B cell (primary cell): ENCODE measurements around the gene ADD3. TPM values are rescaled to one million over a fixed set of nuclear protein-coding genes. Genes with fewer than 3 reads are reported as not detected.

Source experiments
- ATAC-seq: fragments of 200-7000 bp; cut with Tn5 transposase; one replicate; pipeline ENCODE4 v1.10.0; 2021; ENCODE audit warnings: low read depth, mild to moderate bottlenecking, moderate number of reproducible peaks, moderate library complexity
- CTCF ChIA-PET: fragments of 350-600 bp; sonication (Branson Sonifier 250); formaldehyde crosslinking; loops from one replicate; lab custom pipeline; 2021; ENCODE audit warnings: antibody characterized with exemption, inconsistent platforms; lab: Charles Lee
- POLR2A ChIA-PET: fragments of 350-600 bp; sonication (Branson Sonifier 250); formaldehyde crosslinking; loops from one replicate; lab custom pipeline; 2021; ENCODE audit warnings: antibody characterized with exemption; lab: Charles Lee
- DNase-seq: peaks from one replicate; pipeline ENCODE4 v3.0.0; 2013
- H2AFZ ChIP-seq: 2 replicates; pipeline ENCODE4 v1.6.1; 2012; ENCODE audit warnings: mild to moderate bottlenecking, low read depth, low read length; ENCODE audit not compliant: insufficient read depth, poor library complexity, severe bottlenecking
- H3K27ac ChIP-seq, 2 donors: 1 replicate in 1 of 2; 2 replicates in 1 of 2; pipeline ENCODE4 v1.5.1; 2012 to 2013; ENCODE audit warnings: low read length in 2 of 2, mild to moderate bottlenecking in 2 of 2, moderate library complexity in 1 of 2
- H3K27me3 ChIP-seq, 4 experiments: fragments of 200-600 bp in 1 of 4; sonication (generic) in 1 of 4; replicated peaks in 1 of 4; 1 replicate in 2 of 4; 2 replicates in 2 of 4; pipeline versions ENCODE4 v1.6.1 to v1.7.0; 2013 to 2016; ENCODE audit warnings: low read length in 3 of 4, mild to moderate bottlenecking in 2 of 4, mixed read lengths in 1 of 4, moderate library complexity in 1 of 4; ENCODE audit not compliant: insufficient read depth in 4 of 4, control insufficient read depth in 3 of 4; ENCODE audit errors: control extremely low read depth in 1 of 4
- H3K36me3 ChIP-seq, 2 experiments: replicated peaks in 1 of 2; 1 replicate in 1 of 2; 2 replicates in 1 of 2; pipeline versions ENCODE4 v1.6.1 to v1.7.1; 2013; ENCODE audit warnings: low read length in 1 of 2; ENCODE audit not compliant: insufficient read depth in 2 of 2, control insufficient read depth in 1 of 2; ENCODE audit errors: control extremely low read depth in 1 of 2, extremely low read depth in 1 of 2
- H3K4me1 ChIP-seq, 2 donors: fragments of 200-600 bp in 1 of 2; sonication (generic) in 1 of 2; 1 replicate in 1 of 2; 2 replicates in 1 of 2; pipeline versions ENCODE4 v1.5.1 to v1.6.1; 2013 to 2017; ENCODE audit warnings: low read length in 2 of 2; ENCODE audit not compliant: control insufficient read depth in 2 of 2, insufficient read depth in 2 of 2
- H3K4me2 ChIP-seq: replicated peaks from 2 replicates; pipeline ENCODE3; 2012; ENCODE audit warnings: mild to moderate bottlenecking, low read depth, low read length; ENCODE audit not compliant: poor library complexity, severe bottlenecking
- H3K4me3 ChIP-seq, 5 experiments: fragments of 200-600 bp in 1 of 5; sonication (generic) in 1 of 5; 1 replicate in 3 of 5; 2 replicates in 2 of 5; pipeline versions ENCODE4 v1.5.1 to v1.7.0; 2011 to 2016; ENCODE audit warnings: low read length in 4 of 5, mild to moderate bottlenecking in 4 of 5, low read depth in 2 of 5, control low read depth in 1 of 5, moderate library complexity in 1 of 5; ENCODE audit not compliant: insufficient read depth in 1 of 5; ENCODE audit errors: control extremely low read depth in 1 of 5, extremely low read depth in 1 of 5
- H3K79me2 ChIP-seq: fragments of 200-600 bp; sonication (generic); one replicate; pipeline ENCODE4 v1.6.0; 2016; ENCODE audit warnings: low read length; ENCODE audit not compliant: control insufficient read depth, insufficient read depth
- H3K9ac ChIP-seq: fragments of 200-600 bp; sonication (generic); 2 replicates; pipeline ENCODE4 v1.6.1; 2017; ENCODE audit warnings: mild to moderate bottlenecking, low read length, moderate library complexity
- H3K9me3 ChIP-seq, 3 donors: one replicate each; pipeline versions ENCODE4 v1.6.1 to v1.7.1; 2013; ENCODE audit warnings: low read length in 2 of 3; ENCODE audit not compliant: control insufficient read depth in 2 of 3, insufficient read depth in 1 of 3; ENCODE audit errors: control extremely low read depth in 1 of 3
- H4K20me1 ChIP-seq: 2 replicates; pipeline ENCODE4 v1.6.0; 2012; ENCODE audit warnings: mild to moderate bottlenecking, low read length; ENCODE audit not compliant: insufficient read depth, control insufficient read depth, poor library complexity, severe bottlenecking
- H3K27ac Mint-ChIP-seq: one replicate; pipeline ENCODE4 v1.8.0; 2021; ENCODE audit warnings: mixed read lengths
- H3K27me3 Mint-ChIP-seq: one replicate; pipeline ENCODE4 v1.8.0; 2021; ENCODE audit warnings: mixed read lengths
- H3K4me1 Mint-ChIP-seq: one replicate; pipeline ENCODE4 v1.8.0; 2021; ENCODE audit warnings: mixed read lengths
- H3K4me3 Mint-ChIP-seq: one replicate; pipeline ENCODE4 v1.8.0; 2021; ENCODE audit warnings: mixed read lengths
- H3K9me3 Mint-ChIP-seq: one replicate; pipeline ENCODE4 v1.8.0; 2022; ENCODE audit warnings: mixed read lengths; ENCODE audit not compliant: insufficient read depth
- EZH2 ChIP-seq: IDR thresholded peaks from 2 replicates; pipeline ENCODE4 v1.6.1; 2012; ENCODE audit warnings: borderline replicate concordance, low read depth, mild to moderate bottlenecking, moderate library complexity, low read length; ENCODE audit not compliant: insufficient read depth, poor library complexity, severe bottlenecking
- WGBS: methylation state at CpG from one replicate; pipeline ENCODE4 v1.1.5; 2013; ENCODE audit warnings: missing lambda C conversion rate; ENCODE audit not compliant: insufficient coverage; 5-methylcytosine and 5-hydroxymethylcytosine counted together
- intact Hi-C: fragments of 100-400 bp; cut with micrococcal nuclease; formaldehyde crosslinking; loops from one replicate; pipeline ENCODE4 v1.10.0; 2022
- polyA plus RNA-seq: library from polyadenylated mRNA; depleted of rRNA; stranded (reverse); fragments of >200 nt; gene quantifications from 2 replicates; pipeline ENCODE4 v1.2.3, GENCODE V29; 2012
- total RNA-seq, 2 donors: library from RNA; stranded (reverse); fragments of 120-200 nt in 1 of 2; gene quantifications; 1 replicate in 1 of 2; 2 replicates in 1 of 2; pipeline versions ENCODE4 v1.2.3 to v1.2.4, GENCODE V29; 2013 to 2022
- TF ChIP-seq, protein P1 (sequence below): fragments of 200-600 bp; IDR thresholded peaks from one replicate; pipeline ENCODE4 v1.8.0; 2022; ENCODE audit warnings: antibody characterized with exemption, mild to moderate bottlenecking

ADD3 gene
- total and polyA plus RNA-seq, 2 donors (not counting 1 experiment from before 2014, with no cell fraction given): 156 to 185 TPM

DNA sequence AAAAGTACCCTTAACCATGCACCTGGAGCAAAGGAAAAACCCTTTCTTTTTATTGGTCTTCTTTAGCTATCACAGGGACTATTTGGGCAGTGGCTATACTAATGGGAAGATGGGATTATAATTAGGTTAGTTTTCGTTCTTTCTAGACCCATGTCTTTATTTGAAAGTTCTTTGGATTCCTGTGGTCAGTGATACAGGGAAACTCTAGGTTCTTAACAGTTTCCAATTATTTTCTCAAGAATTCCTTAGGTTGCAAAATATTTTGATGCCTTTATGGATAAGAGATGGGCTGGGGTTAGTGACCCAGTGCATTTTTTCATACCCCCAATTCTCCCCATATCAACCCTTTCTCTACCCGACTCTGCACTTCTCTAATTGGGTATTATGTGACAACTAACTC lies 49.0 kb downstream of the ADD3 start:
- POLR2A ChIA-PET: no interaction called here
- no peak for DNase-seq
- H3K9me3 Mint-ChIP-seq: no peaks in the 10 kb centered on the region
- no peaks in the 10 kb centered on the region for H3K27me3 ChIP-seq
- TF ChIP-seq EZH2: no peak
- TF ChIP-seq, protein P1, sequence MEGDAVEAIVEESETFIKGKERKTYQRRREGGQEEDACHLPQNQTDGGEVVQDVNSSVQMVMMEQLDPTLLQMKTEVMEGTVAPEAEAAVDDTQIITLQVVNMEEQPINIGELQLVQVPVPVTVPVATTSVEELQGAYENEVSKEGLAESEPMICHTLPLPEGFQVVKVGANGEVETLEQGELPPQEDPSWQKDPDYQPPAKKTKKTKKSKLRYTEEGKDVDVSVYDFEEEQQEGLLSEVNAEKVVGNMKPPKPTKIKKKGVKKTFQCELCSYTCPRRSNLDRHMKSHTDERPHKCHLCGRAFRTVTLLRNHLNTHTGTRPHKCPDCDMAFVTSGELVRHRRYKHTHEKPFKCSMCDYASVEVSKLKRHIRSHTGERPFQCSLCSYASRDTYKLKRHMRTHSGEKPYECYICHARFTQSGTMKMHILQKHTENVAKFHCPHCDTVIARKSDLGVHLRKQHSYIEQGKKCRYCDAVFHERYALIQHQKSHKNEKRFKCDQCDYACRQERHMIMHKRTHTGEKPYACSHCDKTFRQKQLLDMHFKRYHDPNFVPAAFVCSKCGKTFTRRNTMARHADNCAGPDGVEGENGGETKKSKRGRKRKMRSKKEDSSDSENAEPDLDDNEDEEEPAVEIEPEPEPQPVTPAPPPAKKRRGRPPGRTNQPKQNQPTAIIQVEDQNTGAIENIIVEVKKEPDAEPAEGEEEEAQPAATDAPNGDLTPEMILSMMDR: no peak
- CTCF ChIA-PET: no interaction called here
- no peak overlapping the region for H2AFZ ChIP-seq
- no peaks in the 10 kb centered on the region for H3K36me3 ChIP-seq
- intact Hi-C loops: no loop called here
- H3K27ac Mint-ChIP-seq: no peak overlapping the region
- H3K79me2 ChIP-seq: peaks cover 81% of the 10 kb centered on the region
- H4K20me1 ChIP-seq: no peaks in the 10 kb centered on the region
- H3K27me3 Mint-ChIP-seq: no peaks in the 10 kb centered on the region
- H3K4me3 Mint-ChIP-seq: no peak overlapping the region
- peak overlapping the region in 1 of 2 donors; percentile 39 for H3K27ac ChIP-seq
- H3K9ac ChIP-seq: no peak overlapping the region
- H3K4me1 Mint-ChIP-seq: peaks cover 73% of the 10 kb centered on the region
- no peak for ATAC-seq
- peak overlapping the region; percentile 69 for H3K4me2 ChIP-seq
- no peak overlapping the region for H3K4me3 ChIP-seq
- WGBS: 100% methylated on average over 1 of the region's 2 CpGs
- no peaks in the 10 kb centered on the region for H3K9me3 ChIP-seq
- H3K4me1 ChIP-seq: peaks cover 50 to 58% of the 10 kb centered on the region in 2 donors

DNA sequence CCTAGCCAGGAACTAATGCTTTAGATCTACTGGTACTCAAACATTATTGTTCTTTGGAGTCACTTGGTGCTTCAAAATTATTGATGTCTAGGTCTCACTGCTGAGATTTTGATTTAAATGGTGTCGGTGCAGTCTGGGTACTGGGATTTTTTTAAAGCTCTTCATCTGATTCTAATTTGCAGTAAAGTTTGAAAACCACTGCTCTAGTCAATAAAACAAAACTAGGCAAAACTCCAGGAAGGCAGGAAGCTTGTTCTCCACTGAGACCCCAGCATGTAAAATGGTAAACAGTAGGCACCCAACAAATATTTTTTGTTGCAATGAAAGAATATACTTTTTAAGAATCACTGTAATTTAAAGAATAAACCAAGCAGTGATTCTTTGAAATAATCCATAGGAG lies 49.7 kb downstream of the ADD3 start:
- no peaks in the 10 kb centered on the region for H4K20me1 ChIP-seq
- Mint-ChIP-seq H3K4me1 (peaks cover 70% of the 10 kb centered on the region), H3K9me3 (no peaks in the 10 kb centered on the region), H3K4me3 (peak overlapping the region; percentile 79), H3K27me3 (no peaks in the 10 kb centered on the region), H3K27ac (peak overlapping the region; percentile 15)
- ChIA-PET POLR2A (interaction anchor here (1.3 kb wide), 1 partner anchor 13 kb away, joined by 3 read pairs; no protein-coding TSS in a partner anchor), CTCF (interaction anchor here (1.0 to 1.5 kb wide), 4 partner anchors 12 to 174 kb away, joined by 3 to 7 read pairs (median 4); no protein-coding TSS in a partner anchor)
- TF ChIP-seq, protein P1: no peak
- TF ChIP-seq EZH2: no peak
- peaks cover 81% of the 10 kb centered on the region for H3K79me2 ChIP-seq
- ATAC-seq (no peak), DNase-seq (no peak)
- peak overlapping the region; percentile 69 for H3K4me2 ChIP-seq
- H3K36me3 ChIP-seq: no peaks in the 10 kb centered on the region
- no peaks in the 10 kb centered on the region for H3K9me3 ChIP-seq
- peak overlapping the region; percentile 11 to 85 for H3K27ac ChIP-seq
- H3K4me1 ChIP-seq: peaks cover 44 to 52% of the 10 kb centered on the region in 2 donors
- H3K27me3 ChIP-seq: no peaks in the 10 kb centered on the region
- WGBS: no CpG with 5 or more reads among the region's 1 CpG
- intact Hi-C loops: no loop called here
- H3K4me3 ChIP-seq: no peak overlapping the region
- H2AFZ ChIP-seq: peak overlapping the region; percentile 73
- H3K9ac ChIP-seq: peak overlapping the region; percentile 60
